ENCODE measurements around the gene XRCC6.

XRCC6 gene

GRCh38 chr22:41638124-41638523 is 17.0 kb downstream of the XRCC6 start:
- no peak for TF ChIP-seq CTCF (IDR thresholded peaks at IDR 0.05; ENCODE audit: borderline replicate concordance, insufficient read depth, low read depth, low read length)
- H3K4me3 ChIP-seq (ENCODE audit: low read depth, low read length), result no peak overlapping the region

DNA sequence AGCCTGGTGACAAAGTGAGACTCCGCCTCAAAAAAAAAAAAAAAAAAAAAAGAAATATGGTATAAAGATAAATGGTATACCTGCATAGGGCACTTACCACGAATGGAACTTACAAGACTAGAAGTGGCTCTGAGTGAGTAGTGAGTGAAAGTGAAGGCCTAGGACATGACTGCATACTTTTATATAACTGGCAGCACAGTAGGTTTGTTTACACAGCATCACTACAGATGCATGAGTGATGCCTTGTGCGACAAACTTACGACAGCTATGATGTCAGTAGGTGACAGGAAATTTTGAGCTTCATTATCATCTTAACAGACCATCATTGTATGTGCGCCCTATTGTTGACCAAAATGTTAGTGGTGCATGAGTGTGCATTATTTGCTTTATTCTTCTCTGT is 17.7 kb downstream of the XRCC6 start:
- TF ChIP-seq CTCF (IDR thresholded peaks at IDR 0.05; ENCODE audit: borderline replicate concordance, insufficient read depth, low read depth, low read length), result no peak
- no peak overlapping the region for H3K4me3 ChIP-seq (ENCODE audit: low read depth, low read length)

GRCh38 chr22:41641854-41642253 is 20.8 kb downstream of the XRCC6 start:
- H3K4me3 ChIP-seq (ENCODE audit: low read depth, low read length), result no peak overlapping the region
- TF ChIP-seq CTCF (IDR thresholded peaks at IDR 0.05; ENCODE audit: borderline replicate concordance, insufficient read depth, low read depth, low read length), result no peak

GRCh38 chr22:41642331-41643110 is 21.4 kb downstream of the XRCC6 start:
- no peak for TF ChIP-seq CTCF (IDR thresholded peaks at IDR 0.05; ENCODE audit: borderline replicate concordance, insufficient read depth, low read depth, low read length)

DNA sequence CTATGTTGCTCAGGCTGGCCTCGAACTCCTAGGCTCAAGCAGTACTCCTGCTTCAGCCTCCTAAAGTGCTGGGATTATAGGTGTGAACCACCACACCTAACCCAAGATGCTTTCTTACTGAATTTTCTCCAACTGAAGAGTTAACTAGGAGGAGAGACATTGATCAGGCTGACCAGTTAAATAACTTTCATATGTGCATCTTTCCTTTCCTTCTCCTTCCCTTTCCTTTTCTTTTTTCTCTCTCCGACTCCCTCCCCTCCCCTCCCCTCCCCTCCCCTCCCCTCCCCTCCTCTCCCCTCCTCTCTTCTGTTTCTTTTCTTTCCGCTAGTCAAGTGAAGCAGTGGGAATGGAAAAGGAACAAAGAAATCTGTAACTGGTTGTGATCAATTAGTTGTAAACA is 26.7 kb downstream of the XRCC6 start:
- TF ChIP-seq CTCF (IDR thresholded peaks at IDR 0.05; ENCODE audit: borderline replicate concordance, insufficient read depth, low read depth, low read length), result no peak
- no peak overlapping the region for H3K4me3 ChIP-seq (ENCODE audit: low read depth, low read length)

More at GRCh38 chr22:41642331-41643110, 21.4 kb downstream of the XRCC6 start:
- no peak overlapping the region for H3K4me3 ChIP-seq (ENCODE audit: low read depth, low read length)

DNA sequence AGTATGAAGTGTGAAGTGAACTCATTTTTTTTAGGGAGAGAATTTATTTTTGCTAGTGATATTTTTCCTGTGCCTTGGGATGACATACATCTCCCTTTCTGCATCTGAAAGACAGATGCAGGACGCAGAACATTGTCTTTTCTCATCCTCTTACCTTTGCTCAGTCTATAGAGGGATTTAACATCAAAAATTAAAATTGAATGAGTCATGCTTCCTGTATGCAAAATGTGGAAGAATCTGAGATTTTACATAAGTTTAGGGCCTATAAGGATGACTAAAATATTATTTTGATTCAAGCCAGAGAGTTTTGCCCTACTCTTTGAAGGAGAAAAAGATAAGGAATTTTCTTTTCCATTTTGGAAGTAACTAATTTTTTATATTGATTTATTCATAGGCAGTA is 27.3 kb downstream of the XRCC6 start:
- TF ChIP-seq CTCF (IDR thresholded peaks at IDR 0.05; ENCODE audit: borderline replicate concordance, insufficient read depth, low read depth, low read length), result no peak
- no peak overlapping the region for H3K4me3 ChIP-seq (ENCODE audit: low read depth, low read length)

DNA sequence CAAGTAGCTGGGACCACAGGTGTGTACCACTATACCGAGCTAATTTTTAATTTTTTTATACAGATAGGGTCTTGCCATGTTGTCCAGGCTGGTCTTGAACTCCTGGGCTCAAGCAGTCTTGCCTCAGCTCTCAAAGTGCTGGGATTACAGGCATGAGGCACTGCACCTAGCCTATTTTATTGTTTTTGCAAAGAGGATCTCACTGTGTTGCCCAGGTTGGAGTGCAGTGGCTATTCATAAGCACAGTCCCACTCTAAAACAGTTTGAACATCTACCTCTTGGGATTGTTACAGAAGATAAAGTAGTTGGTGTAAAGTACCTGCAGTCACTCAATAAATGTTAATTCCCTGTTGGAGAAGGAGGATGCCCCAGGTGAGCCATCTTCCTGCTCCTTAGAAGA is 29.1 kb downstream of the XRCC6 start:
- TF ChIP-seq CTCF (IDR thresholded peaks at IDR 0.05; ENCODE audit: borderline replicate concordance, insufficient read depth, low read depth, low read length), result no peak

More for the DNA sequence above, 29.1 kb downstream of the XRCC6 start:
- H3K4me3 ChIP-seq (ENCODE audit: low read depth, low read length), result no peak overlapping the region
